ENCODE measurements around the gene ARL3. TPM values are rescaled to one million over a fixed set of nuclear protein-coding genes. Genes with fewer than 3 reads are reported as not detected.

ARL3 gene
- total RNA-seq, 1 donor from 2014 or later: 7.3 TPM

DNA sequence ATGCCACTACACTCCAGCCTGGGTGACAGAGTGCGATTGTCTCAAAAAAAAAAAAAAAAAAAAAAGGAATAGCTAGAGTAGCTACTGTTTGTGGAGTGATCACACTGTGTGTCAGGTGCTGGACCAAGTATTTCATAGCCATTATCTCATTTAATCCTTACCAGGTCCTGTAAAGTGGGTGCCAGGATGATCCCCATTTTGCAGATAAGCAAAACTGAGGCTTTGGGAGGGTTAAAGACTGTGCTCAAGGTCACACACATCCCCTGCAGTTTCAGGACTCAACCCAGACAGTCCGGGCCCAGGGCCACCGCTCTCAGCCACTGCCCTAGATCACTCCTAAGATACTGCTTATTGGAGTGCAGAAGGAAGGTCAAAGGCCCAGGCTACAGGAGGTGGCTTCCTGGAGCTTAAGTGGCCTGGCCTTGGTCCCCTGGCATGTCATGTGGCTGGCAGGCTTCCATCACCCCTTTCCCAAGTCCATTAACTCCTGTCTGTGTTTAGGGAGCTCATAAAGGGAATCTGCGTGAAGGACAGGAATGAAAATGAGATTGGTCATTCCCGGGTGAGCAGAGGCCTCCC is 17.1 kb upstream of the ARL3 start:
- Histone ChIP-seq H3K4me1 (peaks cover 15% of the 10 kb centered on the region), H3K9me3 (no peaks in the 10 kb centered on the region), H3K4me3 (no peak overlapping the region), H3K27me3 (ENCODE audit: low read depth) (no peaks in the 10 kb centered on the region), H3K27ac (no peak overlapping the region), H3K36me3 (peaks cover 41% of the 10 kb centered on the region)
- ATAC-seq: no peak
- DNase-seq: no peak
- intact Hi-C loops (cut with DNase I): no loop called here
- TF ChIP-seq, protein P1, sequence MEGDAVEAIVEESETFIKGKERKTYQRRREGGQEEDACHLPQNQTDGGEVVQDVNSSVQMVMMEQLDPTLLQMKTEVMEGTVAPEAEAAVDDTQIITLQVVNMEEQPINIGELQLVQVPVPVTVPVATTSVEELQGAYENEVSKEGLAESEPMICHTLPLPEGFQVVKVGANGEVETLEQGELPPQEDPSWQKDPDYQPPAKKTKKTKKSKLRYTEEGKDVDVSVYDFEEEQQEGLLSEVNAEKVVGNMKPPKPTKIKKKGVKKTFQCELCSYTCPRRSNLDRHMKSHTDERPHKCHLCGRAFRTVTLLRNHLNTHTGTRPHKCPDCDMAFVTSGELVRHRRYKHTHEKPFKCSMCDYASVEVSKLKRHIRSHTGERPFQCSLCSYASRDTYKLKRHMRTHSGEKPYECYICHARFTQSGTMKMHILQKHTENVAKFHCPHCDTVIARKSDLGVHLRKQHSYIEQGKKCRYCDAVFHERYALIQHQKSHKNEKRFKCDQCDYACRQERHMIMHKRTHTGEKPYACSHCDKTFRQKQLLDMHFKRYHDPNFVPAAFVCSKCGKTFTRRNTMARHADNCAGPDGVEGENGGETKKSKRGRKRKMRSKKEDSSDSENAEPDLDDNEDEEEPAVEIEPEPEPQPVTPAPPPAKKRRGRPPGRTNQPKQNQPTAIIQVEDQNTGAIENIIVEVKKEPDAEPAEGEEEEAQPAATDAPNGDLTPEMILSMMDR (IDR thresholded peaks at IDR 0.05): no peak

DNA sequence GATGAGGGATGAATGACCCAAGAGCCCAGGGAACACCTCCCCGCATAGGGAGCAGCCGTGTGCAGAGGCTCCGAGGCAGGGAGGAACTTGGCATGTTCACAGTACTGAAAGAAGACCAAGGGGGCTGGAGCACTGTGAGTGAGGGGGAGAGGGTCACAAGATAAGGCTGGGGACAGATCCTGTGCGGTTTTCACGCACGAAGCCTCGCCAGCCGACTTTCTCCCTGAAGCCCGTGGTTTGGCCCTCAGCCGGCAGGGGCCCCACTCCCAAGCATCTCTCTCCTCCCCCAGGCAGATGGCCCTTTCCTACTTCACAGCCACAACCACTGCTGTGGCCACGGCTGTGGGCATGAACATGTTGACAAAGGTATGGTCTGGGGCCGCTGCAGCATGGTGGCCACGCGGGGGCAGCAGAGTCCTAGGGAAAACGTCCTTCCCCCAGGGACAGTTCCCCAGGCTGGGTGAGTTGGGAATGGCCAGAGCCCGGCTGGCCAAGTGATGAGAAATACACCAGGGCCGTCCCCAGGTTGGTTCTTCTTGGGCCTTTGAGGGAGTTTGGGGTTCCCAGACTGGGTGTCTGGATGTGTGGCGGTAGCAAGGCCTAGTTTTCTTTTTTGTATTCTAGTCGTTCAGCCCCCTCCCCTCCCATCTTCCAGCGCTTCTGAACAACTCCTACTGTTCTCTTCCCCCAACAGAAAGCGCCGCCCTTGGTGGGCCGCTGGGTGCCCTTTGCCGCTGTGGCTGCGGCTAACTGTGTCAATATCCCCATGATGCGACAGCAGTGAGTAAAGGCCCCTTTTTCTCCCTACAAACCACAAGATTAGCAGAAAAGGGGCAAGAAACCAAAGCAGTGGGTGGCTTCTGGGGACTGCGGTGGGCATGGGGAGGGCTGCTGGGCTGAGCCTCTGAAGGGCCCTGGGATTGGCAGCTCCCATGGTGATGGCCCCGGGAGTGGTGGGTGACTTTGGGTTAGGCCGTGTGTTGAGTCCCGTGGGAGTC is 15.1 kb upstream of the ARL3 start:
- ATAC-seq (peak; percentile 94 to 95), DNase-seq (peak; percentile 88)
- H3K36me3 ChIP-seq: peaks cover 39% of the 10 kb centered on the region
- TF ChIP-seq, protein P1 (IDR thresholded peaks at IDR 0.05): peak; percentile 98
- H3K27ac ChIP-seq: no peak overlapping the region
- no peak overlapping the region for H3K4me3 ChIP-seq
- H3K9me3 ChIP-seq: no peaks in the 10 kb centered on the region
- H3K27me3 ChIP-seq (ENCODE audit: low read depth): no peaks in the 10 kb centered on the region
- peaks cover 15% of the 10 kb centered on the region for H3K4me1 ChIP-seq
- intact Hi-C loops (cut with DNase I): no loop called here

DNA sequence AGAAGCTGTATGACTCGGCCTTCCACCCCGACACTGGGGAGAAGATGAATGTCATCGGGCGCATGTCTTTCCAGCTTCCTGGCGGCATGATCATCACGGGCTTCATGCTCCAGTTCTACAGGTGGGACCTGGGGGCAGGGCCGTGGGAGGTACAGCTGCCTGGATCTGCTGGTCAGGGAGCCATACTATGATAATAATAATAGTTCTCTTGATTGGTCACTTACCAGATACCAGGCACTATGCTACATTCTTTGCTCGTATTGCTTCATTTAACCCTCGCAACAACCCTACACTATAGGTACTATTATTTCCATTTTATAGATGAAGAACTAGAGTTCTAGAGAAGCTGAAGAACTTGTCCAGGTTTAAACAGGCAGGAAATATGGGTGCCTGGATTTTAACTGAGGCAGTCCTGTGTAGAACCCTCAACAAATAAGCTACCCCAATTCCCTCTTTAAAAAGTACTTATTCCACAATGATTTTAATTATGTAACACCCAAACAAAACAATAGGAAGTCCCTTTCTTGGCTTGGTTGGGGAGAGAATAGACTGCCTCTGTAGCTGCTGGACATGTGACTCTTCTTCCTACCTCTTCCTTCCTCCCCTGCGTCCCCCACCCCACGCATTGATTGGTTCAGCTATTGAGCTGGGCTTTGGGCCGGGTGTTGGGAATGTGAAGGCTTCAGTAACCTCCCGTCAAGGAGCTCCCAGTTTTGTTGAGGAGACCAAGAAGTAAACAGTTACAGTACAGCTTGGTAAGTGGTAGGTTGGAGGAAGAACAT is 13.0 kb upstream of the ARL3 start:
- no peak for ATAC-seq
- intact Hi-C loops (cut with DNase I): no loop called here

DNA sequence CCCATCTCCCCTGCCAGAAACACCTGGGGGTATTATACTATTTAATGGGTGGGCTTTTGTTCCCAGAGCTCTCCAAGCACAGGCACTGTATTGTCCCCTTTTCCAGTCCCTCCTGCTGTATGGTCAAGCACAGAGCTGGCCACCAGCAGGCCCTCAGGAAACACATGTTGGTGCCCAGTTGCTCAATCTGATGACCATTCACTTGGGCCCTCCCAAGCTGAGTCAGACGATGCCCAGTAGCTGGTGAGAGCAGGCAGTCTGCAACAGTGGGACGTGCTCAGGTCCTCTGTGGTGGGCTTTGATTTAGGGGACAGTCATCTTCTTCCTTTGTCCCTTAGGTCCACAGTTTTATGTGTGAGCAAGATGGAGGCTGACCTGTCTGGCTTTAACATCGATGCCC is 12.1 kb upstream of the ARL3 start:
- no peaks in the 10 kb centered on the region for H3K27me3 ChIP-seq (ENCODE audit: low read depth)
- H3K36me3 ChIP-seq: peaks cover 21% of the 10 kb centered on the region
- DNase-seq (no peak), ATAC-seq (no peak)
- TF ChIP-seq, protein P1 (IDR thresholded peaks at IDR 0.05): no peak
- H3K4me1 ChIP-seq: peaks cover 15% of the 10 kb centered on the region
- intact Hi-C loops (cut with DNase I): no loop called here
- no peak overlapping the region for H3K4me3 ChIP-seq
- no peaks in the 10 kb centered on the region for H3K9me3 ChIP-seq
- no peak overlapping the region for H3K27ac ChIP-seq

More for the DNA sequence above, 13.0 kb upstream of the ARL3 start:
- DNase-seq: no peak
- H3K9me3 ChIP-seq: no peaks in the 10 kb centered on the region
- TF ChIP-seq, protein P1 (IDR thresholded peaks at IDR 0.05): no peak
- peaks cover 15% of the 10 kb centered on the region for H3K4me1 ChIP-seq
- peak overlapping the region; percentile 20 for H3K4me3 ChIP-seq
- no peaks in the 10 kb centered on the region for H3K27me3 ChIP-seq (ENCODE audit: low read depth)
- H3K27ac ChIP-seq: peak overlapping the region; percentile 8
- peaks cover 21% of the 10 kb centered on the region for H3K36me3 ChIP-seq

DNA sequence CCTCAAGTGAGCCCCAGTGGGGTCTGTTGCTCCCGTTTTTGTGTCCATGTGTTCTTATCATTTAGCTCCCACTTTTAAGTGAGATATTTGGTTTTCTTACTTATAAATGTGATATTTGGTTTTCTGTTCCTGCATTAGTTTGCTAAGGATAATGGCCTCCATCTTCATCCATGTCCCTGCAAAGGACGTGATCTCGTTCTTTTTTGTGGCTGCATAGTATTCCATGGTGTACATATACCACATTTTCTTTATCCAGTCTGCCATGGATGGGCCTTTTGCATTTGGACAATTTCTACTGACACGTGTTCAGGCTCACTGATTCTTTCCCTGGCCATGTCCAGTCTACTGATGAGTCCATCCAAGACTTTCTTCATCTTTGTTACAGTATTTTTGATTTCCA is 9.8 kb upstream of the ARL3 start:
- H3K4me1 ChIP-seq: peaks cover 7% of the 10 kb centered on the region
- DNase-seq (no peak), ATAC-seq (no peak)
- H3K27me3 ChIP-seq (ENCODE audit: low read depth): no peaks in the 10 kb centered on the region
- intact Hi-C loops (cut with DNase I): no loop called here
- H3K36me3 ChIP-seq: peaks cover 9% of the 10 kb centered on the region
- H3K4me3 ChIP-seq: no peak overlapping the region
- TF ChIP-seq, protein P1 (IDR thresholded peaks at IDR 0.05): no peak
- no peaks in the 10 kb centered on the region for H3K9me3 ChIP-seq
- no peak overlapping the region for H3K27ac ChIP-seq
